HEK293T (cell line): ENCODE data around the gene FCAMR.

Experiments used
- ARNT ChIP-seq: fragments of 450-650 bp; IDR thresholded peaks from 2 replicates; pipeline ENCODE4 v1.6.1; 2017; ENCODE audit warnings: mild to moderate bottlenecking
- BHLHE40 ChIP-seq: fragments of 450-650 bp; IDR thresholded peaks from 2 replicates; pipeline ENCODE4 v1.6.1; 2016; ENCODE audit warnings: mild to moderate bottlenecking, moderate library complexity, borderline replicate concordance
- CTBP1 ChIP-seq: fragments of 450-650 bp; IDR thresholded peaks from 2 replicates; pipeline ENCODE4 v1.6.1; 2016; ENCODE audit warnings: borderline replicate concordance
- ELF4 ChIP-seq: fragments of 450-650 bp; IDR thresholded peaks from 2 replicates; pipeline ENCODE4 v1.6.1; 2017; ENCODE audit warnings: antibody characterized with exemption
- FOXA1 ChIP-seq: fragments of 450-650 bp; IDR thresholded peaks from 2 replicates; pipeline ENCODE4 v1.6.1; 2016; ENCODE audit warnings: mild to moderate bottlenecking
- FOXK2 ChIP-seq: fragments of 450-650 bp; IDR thresholded peaks from 2 replicates; pipeline ENCODE4 v1.6.1; 2016; ENCODE audit warnings: mild to moderate bottlenecking
- HDGF ChIP-seq: fragments of 450-650 bp; IDR thresholded peaks from 2 replicates; pipeline ENCODE4 v1.6.1; 2017; ENCODE audit warnings: antibody characterized with exemption, borderline replicate concordance
- L3MBTL2 ChIP-seq: fragments of 450-650 bp; conservative IDR thresholded peaks from 2 replicates; pipeline ENCODE4 v1.6.1; 2016; ENCODE audit warnings: mild to moderate bottlenecking
- LEF1 ChIP-seq: fragments of 450-650 bp; IDR thresholded peaks from 2 replicates; pipeline ENCODE4 v1.6.1; 2017; ENCODE audit warnings: mild to moderate bottlenecking, borderline replicate concordance
- NFRKB ChIP-seq: fragments of 450-650 bp; IDR thresholded peaks from 2 replicates; pipeline ENCODE4 v1.6.1; 2016; ENCODE audit warnings: mild to moderate bottlenecking, moderate library complexity
- PKNOX1 ChIP-seq: fragments of 450-650 bp; IDR thresholded peaks from 2 replicates; pipeline ENCODE4 v1.6.1; 2016
- SP1 ChIP-seq: fragments of 450-650 bp; IDR thresholded peaks from 2 replicates; pipeline ENCODE4 v1.6.1; 2017
- TARDBP ChIP-seq: fragments of 450-650 bp; IDR thresholded peaks from 2 replicates; pipeline ENCODE4 v1.6.1; 2016
- ZNF384 ChIP-seq: fragments of 450-650 bp; IDR thresholded peaks from 2 replicates; pipeline ENCODE4 v1.6.1; 2016

DNA sequence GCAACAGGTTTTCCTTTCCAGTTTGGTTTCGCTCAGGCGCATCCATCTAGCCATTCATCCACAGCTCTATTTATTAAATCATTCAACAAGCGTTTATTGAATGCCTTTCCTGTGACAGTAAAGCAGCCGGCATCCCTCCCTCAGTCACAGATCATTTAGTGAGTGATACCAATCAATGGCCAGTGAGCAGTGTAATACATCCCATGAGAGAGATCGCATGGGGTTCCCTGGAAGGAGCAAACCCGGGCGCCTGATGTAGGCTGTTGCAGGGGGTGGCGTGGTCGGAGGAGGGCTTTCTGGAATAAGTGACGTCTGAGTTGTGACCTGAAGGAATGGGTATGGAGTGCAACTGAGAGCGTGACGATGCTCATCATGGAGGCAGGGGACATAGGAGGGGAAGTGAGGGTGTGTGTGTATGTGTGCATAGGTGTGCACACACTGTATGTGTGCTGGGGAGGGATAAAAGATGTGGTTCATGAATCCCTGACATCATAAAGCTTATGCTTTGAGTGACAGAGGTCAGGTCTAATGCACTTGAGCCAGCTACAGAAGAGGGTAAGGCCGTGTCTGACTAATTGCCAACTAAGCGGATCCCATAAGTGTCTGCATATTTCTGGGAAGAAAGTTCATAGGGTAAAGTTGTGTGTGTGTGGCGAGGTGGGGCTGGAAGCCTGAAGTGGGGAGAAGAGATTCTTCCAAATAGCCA lies 55.1 kb downstream of the FCAMR start:
- TF ChIP-seq NFRKB (no peak), HDGF (no peak), FOXK2 (no peak), PKNOX1 (no peak), L3MBTL2 (no peak), SP1 (no peak), ARNT (no peak), ELF4 (no peak), BHLHE40 (no peak), ZNF384 (no peak), CTBP1 (no peak), TARDBP (no peak), FOXA1 (no peak), LEF1 (no peak)
